ENCODE measurements around the gene SLC16A6. TPM values are rescaled to one million over a fixed set of nuclear protein-coding genes. Genes with fewer than 3 reads are reported as not detected.
A peak's percentile ranks its signal among the peaks of the same experiment; 100 is the strongest.
"Not testable (repeated sequence)": the region's sequence is repeated elsewhere in the genome, so short reads cannot be mapped to it uniquely, and the experiment has no call there.

The SLC16A6 gene
- total RNA-seq, 1 donor from 2014 or later, result 2.1 TPM

- no peaks in the 10 kb centered on the region for H3K36me3 Mint-ChIP-seq (ENCODE audit: unreplicated experiment)
- peaks cover 6% of the 10 kb centered on the region for H3K9me3 Mint-ChIP-seq (ENCODE audit: unreplicated experiment)
- DNase-seq (ENCODE audit: extremely low spot score, unreplicated experiment), result no peak
- no peak overlapping the region for H3K27ac Mint-ChIP-seq (ENCODE audit: unreplicated experiment)
- no peak overlapping the region for H3K4me3 Mint-ChIP-seq (ENCODE audit: unreplicated experiment)
- H3K27me3 Mint-ChIP-seq (ENCODE audit: unreplicated experiment), result no peaks in the 10 kb centered on the region
- H3K4me1 Mint-ChIP-seq (ENCODE audit: unreplicated experiment), result no peaks in the 10 kb centered on the region
- TF ChIP-seq CTCF (IDR thresholded peaks at IDR 0.05), result no peak
These were observed 13.1 kb downstream of the SLC16A6 start for GRCh38 chr17:68277807-68278206.

- DNase-seq (ENCODE audit: extremely low spot score, unreplicated experiment); H3K27ac Mint-ChIP-seq (ENCODE audit: unreplicated experiment); H3K4me1 Mint-ChIP-seq (ENCODE audit: unreplicated experiment); H3K9me3 Mint-ChIP-seq (ENCODE audit: unreplicated experiment); H3K4me3 Mint-ChIP-seq (ENCODE audit: unreplicated experiment); H3K27me3 Mint-ChIP-seq (ENCODE audit: unreplicated experiment); H3K36me3 Mint-ChIP-seq (ENCODE audit: unreplicated experiment): not testable (repeated sequence)
These were observed 14.6 kb downstream of the SLC16A6 start for GRCh38 chr17:68276339-68276738.

- Mint-ChIP-seq H3K4me3 (ENCODE audit: unreplicated experiment) (no peak overlapping the region), H3K9me3 (ENCODE audit: unreplicated experiment) (no peaks in the 10 kb centered on the region), H3K27ac (ENCODE audit: unreplicated experiment) (no peak overlapping the region), H3K36me3 (ENCODE audit: unreplicated experiment) (peaks cover 3% of the 10 kb centered on the region), H3K27me3 (ENCODE audit: unreplicated experiment) (no peaks in the 10 kb centered on the region), H3K4me1 (ENCODE audit: unreplicated experiment) (no peaks in the 10 kb centered on the region)
- no peak for TF ChIP-seq CTCF (IDR thresholded peaks at IDR 0.05)
- no peak for DNase-seq (ENCODE audit: extremely low spot score, unreplicated experiment)
These were observed 17.2 kb downstream of the SLC16A6 start for GRCh38 chr17:68273722-68274121.

- H3K36me3 Mint-ChIP-seq (ENCODE audit: unreplicated experiment); DNase-seq (ENCODE audit: extremely low spot score, unreplicated experiment): not testable (repeated sequence)
These were observed 25.1 kb downstream of the SLC16A6 start for GRCh38 chr17:68265833-68266232.

GRCh38 chr17:68263101-68263681 lies 27.7 kb downstream of the SLC16A6 start:
- not testable (repeated sequence) for H3K27ac Mint-ChIP-seq (ENCODE audit: unreplicated experiment); H3K36me3 Mint-ChIP-seq (ENCODE audit: unreplicated experiment); H3K9me3 Mint-ChIP-seq (ENCODE audit: unreplicated experiment); H3K4me3 Mint-ChIP-seq (ENCODE audit: unreplicated experiment); H3K27me3 Mint-ChIP-seq (ENCODE audit: unreplicated experiment)
- TF ChIP-seq CTCF (IDR thresholded peaks at IDR 0.05), result peak; percentile 73
- peaks cover 18% of the 10 kb centered on the region for H3K4me1 Mint-ChIP-seq (ENCODE audit: unreplicated experiment)
- DNase-seq (ENCODE audit: extremely low spot score, unreplicated experiment), result peak; percentile 38

More at GRCh38 chr17:68265833-68266232, 25.1 kb downstream of the SLC16A6 start:
- H3K4me1 Mint-ChIP-seq (ENCODE audit: unreplicated experiment); H3K4me3 Mint-ChIP-seq (ENCODE audit: unreplicated experiment); H3K27ac Mint-ChIP-seq (ENCODE audit: unreplicated experiment); H3K9me3 Mint-ChIP-seq (ENCODE audit: unreplicated experiment); H3K27me3 Mint-ChIP-seq (ENCODE audit: unreplicated experiment): not testable (repeated sequence)

GRCh38 chr17:68262467-68262866 lies 28.5 kb downstream of the SLC16A6 start:
- H3K36me3 Mint-ChIP-seq (ENCODE audit: unreplicated experiment); H3K9me3 Mint-ChIP-seq (ENCODE audit: unreplicated experiment); H3K4me3 Mint-ChIP-seq (ENCODE audit: unreplicated experiment); H3K27ac Mint-ChIP-seq (ENCODE audit: unreplicated experiment); H3K27me3 Mint-ChIP-seq (ENCODE audit: unreplicated experiment): not testable (repeated sequence)
- H3K4me1 Mint-ChIP-seq (ENCODE audit: unreplicated experiment), result peaks cover 21% of the 10 kb centered on the region
- peak; percentile 15 for DNase-seq (ENCODE audit: extremely low spot score, unreplicated experiment)

All from osteocyte (in vitro differentiated cells).